Prostate gland (tissue), 2 donors: ENCODE data around the gene PRKAB2.

Experiments
- POLR2A ChIP-seq: fragments of 450-650 bp; IDR thresholded peaks from one replicate; pipeline ENCODE4 v1.6.1; 2016; ENCODE audit warnings: antibody characterized with exemption, mild to moderate bottlenecking
- POLR2AphosphoS5 ChIP-seq: sonication (generic); formaldehyde crosslinking; IDR thresholded peaks from one replicate; pipeline ENCODE4 v1.6.1; 2017; ENCODE audit warnings: antibody characterized with exemption
- TF ChIP-seq, protein P1 (sequence below), 4 experiments: fragments of 200-600 bp in 2 of 4; fragments of 450-650 bp in 2 of 4; sonication (generic) in 2 of 4; IDR thresholded peaks; 1 replicate in 3 of 4; 2 replicates in 1 of 4; pipeline ENCODE4 v1.5.1; 2016 to 2019; ENCODE audit warnings: antibody characterized with exemption in 4 of 4, mild to moderate bottlenecking in 2 of 4, moderate library complexity in 2 of 4

- TF ChIP-seq, protein P1, sequence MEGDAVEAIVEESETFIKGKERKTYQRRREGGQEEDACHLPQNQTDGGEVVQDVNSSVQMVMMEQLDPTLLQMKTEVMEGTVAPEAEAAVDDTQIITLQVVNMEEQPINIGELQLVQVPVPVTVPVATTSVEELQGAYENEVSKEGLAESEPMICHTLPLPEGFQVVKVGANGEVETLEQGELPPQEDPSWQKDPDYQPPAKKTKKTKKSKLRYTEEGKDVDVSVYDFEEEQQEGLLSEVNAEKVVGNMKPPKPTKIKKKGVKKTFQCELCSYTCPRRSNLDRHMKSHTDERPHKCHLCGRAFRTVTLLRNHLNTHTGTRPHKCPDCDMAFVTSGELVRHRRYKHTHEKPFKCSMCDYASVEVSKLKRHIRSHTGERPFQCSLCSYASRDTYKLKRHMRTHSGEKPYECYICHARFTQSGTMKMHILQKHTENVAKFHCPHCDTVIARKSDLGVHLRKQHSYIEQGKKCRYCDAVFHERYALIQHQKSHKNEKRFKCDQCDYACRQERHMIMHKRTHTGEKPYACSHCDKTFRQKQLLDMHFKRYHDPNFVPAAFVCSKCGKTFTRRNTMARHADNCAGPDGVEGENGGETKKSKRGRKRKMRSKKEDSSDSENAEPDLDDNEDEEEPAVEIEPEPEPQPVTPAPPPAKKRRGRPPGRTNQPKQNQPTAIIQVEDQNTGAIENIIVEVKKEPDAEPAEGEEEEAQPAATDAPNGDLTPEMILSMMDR (IDR thresholded peaks at IDR 0.05): no peak
- no peak for TF ChIP-seq POLR2AphosphoS5
- TF ChIP-seq POLR2A: no peak
These were observed 2.2 kb downstream of the PRKAB2 start for GRCh38 chr1:147169840-147170674.
